CD4-positive, alpha-beta T cell (primary cell): ENCODE data around the gene PHTF1. TPM values are rescaled to one million over a fixed set of nuclear protein-coding genes. Genes with fewer than 3 reads are reported as not detected.

Experiments used
- ATAC-seq: fragments of 200-7000 bp; cut with Tn5 transposase; one replicate; pipeline ENCODE4 v1.10.0; 2022; ENCODE audit warnings: mild to moderate bottlenecking; ENCODE audit not compliant: poor library complexity
- CTCF ChIA-PET: fragments of 350-600 bp; sonication (Branson Sonifier 250); formaldehyde crosslinking; loops from one replicate; lab custom pipeline; 2021; ENCODE audit warnings: antibody characterized with exemption, inconsistent platforms; lab: Charles Lee
- POLR2A ChIA-PET: fragments of 350-600 bp; sonication (Branson Sonifier 250); formaldehyde crosslinking; loops from one replicate; lab custom pipeline; 2021; ENCODE audit warnings: antibody characterized with exemption, inconsistent platforms; lab: Charles Lee
- DNase-seq, 14 experiments: peaks; one replicate each; pipeline ENCODE4 v3.0.0-alpha.2; 2013 to 2020; ENCODE audit warnings: mixed read lengths in 2 of 14
- H3K27ac ChIP-seq, 2 donors: one replicate each; pipeline versions ENCODE4 v1.5.1 to v1.7.0; 2013; ENCODE audit warnings: low read length in 2 of 2, low read depth in 1 of 2, mild to moderate bottlenecking in 1 of 2
- H3K27me3 ChIP-seq, 2 experiments: 1 replicate in 1 of 2; 2 replicates in 1 of 2; pipeline versions ENCODE4 v1.6.1 to v1.7.0; 2013; ENCODE audit warnings: low read length in 2 of 2, control low read depth in 1 of 2, mild to moderate bottlenecking in 1 of 2, moderate library complexity in 1 of 2; ENCODE audit not compliant: insufficient read depth in 2 of 2, control insufficient read depth in 1 of 2
- H3K36me3 ChIP-seq: one replicate; pipeline ENCODE4 v1.6.1; 2013; ENCODE audit warnings: low read length, control low read depth; ENCODE audit not compliant: insufficient read depth
- H3K4me1 ChIP-seq: one replicate; pipeline ENCODE4 v1.6.1; 2013; ENCODE audit warnings: low read length, control low read depth; ENCODE audit not compliant: insufficient read depth
- H3K4me3 ChIP-seq: one replicate; pipeline ENCODE4 v1.5.1; 2013; ENCODE audit warnings: mild to moderate bottlenecking, low read length, moderate library complexity
- H3K9me3 ChIP-seq, 2 experiments: 1 replicate in 1 of 2; 2 replicates in 1 of 2; pipeline versions ENCODE4 v1.6.1 to v1.7.0; 2013; ENCODE audit warnings: low read length in 2 of 2, mild to moderate bottlenecking in 2 of 2, control low read depth in 1 of 2, moderate library complexity in 1 of 2; ENCODE audit not compliant: control insufficient read depth in 1 of 2, insufficient read depth in 1 of 2
- H3K27ac Mint-ChIP-seq: one replicate; pipeline ENCODE4 v1.8.0; 2020; ENCODE audit warnings: mixed read lengths
- H3K27me3 Mint-ChIP-seq: one replicate; pipeline ENCODE4 v1.8.0; 2021; ENCODE audit warnings: mixed read lengths
- H3K36me3 Mint-ChIP-seq: one replicate; pipeline ENCODE4 v1.8.0; 2021; ENCODE audit warnings: low read depth, mixed read lengths
- H3K4me1 Mint-ChIP-seq: one replicate; pipeline ENCODE4 v1.8.0; 2021; ENCODE audit warnings: low read depth, mixed read lengths
- H3K4me3 Mint-ChIP-seq: one replicate; pipeline ENCODE4 v1.8.0; 2020; ENCODE audit warnings: mild to moderate bottlenecking, mixed read lengths
- H3K9me3 Mint-ChIP-seq: one replicate; pipeline ENCODE4 v1.8.0; 2020; ENCODE audit warnings: mixed read lengths
- intact Hi-C, 2 experiments: fragments of 100-400 bp; cut with DNase I in 1 of 2; cut with micrococcal nuclease in 1 of 2; formaldehyde crosslinking; loops; one replicate each; pipeline versions ENCODE4 v1.15.1 to v1.9.0; 2023 to 2025; cut with DNase I, micrococcal nuclease
- total RNA-seq, 174 experiments: library from RNA in 2 of 174; stranded (reverse) in 2 of 174; gene quantifications; one replicate each; pipeline ENCODE4 v1.2.3 and lab custom pipeline; 2021 to 2026
- TF ChIP-seq, protein P1 (sequence below): fragments of 200-600 bp; IDR thresholded peaks from one replicate; pipeline ENCODE4 v1.8.0; 2022; ENCODE audit warnings: antibody characterized with exemption, mild to moderate bottlenecking

The PHTF1 gene
- total RNA-seq, 2 experiments from 2014 or later = 3.1 to 4.0 TPM

DNA sequence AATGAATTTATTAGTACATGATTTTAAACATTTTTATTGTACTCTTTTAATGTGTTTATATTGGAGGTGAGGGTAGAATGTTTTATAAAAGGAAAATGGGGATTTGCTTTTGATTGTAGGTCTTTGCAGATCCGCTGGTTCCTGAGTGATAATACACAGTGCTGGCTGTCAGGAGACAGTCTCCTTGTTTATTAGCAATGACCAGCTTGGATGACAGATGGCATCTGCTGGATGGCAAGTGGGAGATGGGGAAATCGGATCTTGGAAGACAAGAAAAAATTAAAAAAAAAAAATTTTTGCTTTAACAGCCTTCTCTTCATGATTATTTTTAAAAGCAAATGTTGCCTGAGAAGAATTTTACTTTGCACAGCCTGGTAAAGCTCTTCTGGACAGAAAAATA, 4.4 kb upstream of the PHTF1 start:
- H3K27me3 Mint-ChIP-seq = no peaks in the 10 kb centered on the region

DNA sequence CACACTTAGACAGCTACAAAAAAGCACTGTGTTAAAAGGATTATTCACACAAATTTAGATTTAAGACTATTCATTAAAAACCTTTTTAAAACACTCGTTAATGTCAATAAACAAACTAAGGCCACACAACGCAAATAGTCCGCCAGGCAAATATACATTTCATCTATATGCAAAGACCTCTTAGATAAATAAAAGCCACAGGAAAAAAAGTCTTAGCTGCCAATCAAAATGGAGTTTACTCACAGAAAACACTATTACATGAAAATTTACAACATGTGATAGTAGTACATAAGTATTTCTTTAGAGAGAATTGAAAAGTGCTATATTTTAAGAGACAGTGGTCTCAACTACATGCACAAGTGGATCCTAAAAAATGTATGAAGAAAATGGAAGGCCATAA, 2.7 kb upstream of the PHTF1 start:
- Mint-ChIP-seq H3K27me3 (no peaks in the 10 kb centered on the region), H3K27ac (peak overlapping the region; percentile 4), H3K9me3 (no peaks in the 10 kb centered on the region), H3K4me3 (no peak overlapping the region), H3K4me1 (peaks cover 29% of the 10 kb centered on the region), H3K36me3 (peaks cover 43% of the 10 kb centered on the region)
- intact Hi-C loops = loop anchor here in 1 of 2 experiments (2.0 kb wide), 2 partner anchors 15 to 49 kb away; no protein-coding TSS in a partner anchor
- Histone ChIP-seq H3K27ac (no peak overlapping the region), H3K4me1 (peaks cover 20% of the 10 kb centered on the region), H3K27me3 (no peaks in the 10 kb centered on the region), H3K36me3 (peaks cover 29% of the 10 kb centered on the region), H3K4me3 (no peak overlapping the region), H3K9me3 (no peaks in the 10 kb centered on the region)
- ChIA-PET POLR2A (interaction anchor here (1.0 to 1.8 kb wide), 3 partner anchors 19 to 142 kb away, joined by 3 to 8 read pairs (median 5); partner anchors contain the start of gene RSBN1), CTCF (no interaction called here)
- ATAC-seq (no peak), DNase-seq (no peak)
- TF ChIP-seq, protein P1, sequence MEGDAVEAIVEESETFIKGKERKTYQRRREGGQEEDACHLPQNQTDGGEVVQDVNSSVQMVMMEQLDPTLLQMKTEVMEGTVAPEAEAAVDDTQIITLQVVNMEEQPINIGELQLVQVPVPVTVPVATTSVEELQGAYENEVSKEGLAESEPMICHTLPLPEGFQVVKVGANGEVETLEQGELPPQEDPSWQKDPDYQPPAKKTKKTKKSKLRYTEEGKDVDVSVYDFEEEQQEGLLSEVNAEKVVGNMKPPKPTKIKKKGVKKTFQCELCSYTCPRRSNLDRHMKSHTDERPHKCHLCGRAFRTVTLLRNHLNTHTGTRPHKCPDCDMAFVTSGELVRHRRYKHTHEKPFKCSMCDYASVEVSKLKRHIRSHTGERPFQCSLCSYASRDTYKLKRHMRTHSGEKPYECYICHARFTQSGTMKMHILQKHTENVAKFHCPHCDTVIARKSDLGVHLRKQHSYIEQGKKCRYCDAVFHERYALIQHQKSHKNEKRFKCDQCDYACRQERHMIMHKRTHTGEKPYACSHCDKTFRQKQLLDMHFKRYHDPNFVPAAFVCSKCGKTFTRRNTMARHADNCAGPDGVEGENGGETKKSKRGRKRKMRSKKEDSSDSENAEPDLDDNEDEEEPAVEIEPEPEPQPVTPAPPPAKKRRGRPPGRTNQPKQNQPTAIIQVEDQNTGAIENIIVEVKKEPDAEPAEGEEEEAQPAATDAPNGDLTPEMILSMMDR = no peak

More for the DNA sequence above, 4.4 kb upstream of the PHTF1 start:
- H3K27ac ChIP-seq = no peak overlapping the region
- Mint-ChIP-seq H3K4me3 (no peak overlapping the region), H3K9me3 (no peaks in the 10 kb centered on the region), H3K27ac (peak overlapping the region; percentile 4), H3K4me1 (peaks cover 15% of the 10 kb centered on the region), H3K36me3 (peaks cover 55% of the 10 kb centered on the region)
- ATAC-seq = no peak
- no peaks in the 10 kb centered on the region for H3K27me3 ChIP-seq
- H3K36me3 ChIP-seq = peaks cover 41% of the 10 kb centered on the region
- TF ChIP-seq, protein P1 = no peak
- intact Hi-C loops = no loop called here
- H3K4me3 ChIP-seq = no peak overlapping the region
- peaks cover 12% of the 10 kb centered on the region for H3K4me1 ChIP-seq
- H3K9me3 ChIP-seq = no peaks in the 10 kb centered on the region
- ChIA-PET CTCF (no interaction called here), POLR2A (interaction anchor here (1.8 kb wide), 1 partner anchor 18 kb away, joined by 8 read pairs; no protein-coding TSS in a partner anchor)
- DNase-seq = no peak

DNA sequence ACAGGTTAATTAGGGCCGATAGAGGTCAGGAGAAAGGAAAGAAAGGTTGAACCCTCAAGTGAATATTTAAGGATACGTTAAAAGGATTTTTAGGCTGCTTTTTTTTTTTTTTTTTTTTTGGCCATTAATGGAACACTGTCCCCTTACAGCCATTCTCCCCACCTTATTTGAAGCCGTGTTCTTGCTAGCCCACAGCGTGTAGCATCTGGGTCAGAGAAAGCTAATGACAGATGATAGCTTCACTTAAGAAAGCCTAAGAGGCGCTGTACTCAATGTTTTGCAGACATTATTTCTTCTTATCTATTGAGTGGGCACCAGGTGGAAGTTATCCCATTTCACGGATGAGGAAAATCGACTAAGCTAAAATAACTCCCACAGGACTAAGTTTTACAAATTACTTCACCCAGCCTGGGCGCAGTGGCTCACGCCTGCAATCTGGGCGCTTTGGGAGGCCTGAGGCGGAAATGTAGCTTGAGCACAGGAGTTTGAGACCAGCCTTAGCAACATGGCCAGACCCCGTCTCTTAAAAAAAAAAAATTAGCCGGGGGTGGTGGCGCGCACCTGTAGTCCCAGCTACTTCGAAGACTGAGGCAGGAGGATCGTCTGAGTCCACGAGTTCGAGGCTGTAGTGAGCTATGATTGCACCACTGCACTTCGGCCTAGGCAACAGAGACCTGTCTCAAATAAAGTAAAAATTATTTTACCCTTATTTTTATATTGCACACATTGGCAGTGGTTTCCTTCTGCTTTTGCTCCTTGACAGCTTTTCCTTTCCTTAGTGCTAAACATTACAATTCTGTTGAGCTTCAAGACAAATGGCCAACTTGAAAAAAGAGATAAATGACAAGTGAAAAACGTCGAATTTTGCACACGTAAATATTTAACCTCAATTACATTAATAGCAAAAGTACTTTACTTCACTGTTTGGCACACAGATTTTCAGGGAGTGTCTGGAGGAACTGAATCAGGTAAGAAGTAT, 1.1 kb upstream of the PHTF1 start:
- no peaks in the 10 kb centered on the region for H3K9me3 Mint-ChIP-seq
- H3K27me3 Mint-ChIP-seq = no peaks in the 10 kb centered on the region
- TF ChIP-seq, protein P1 = no peak
- H3K4me1 ChIP-seq = peaks cover 20% of the 10 kb centered on the region
- no peak for ATAC-seq
- intact Hi-C loops = loop anchor here in 1 of 2 experiments (2.0 kb wide), 2 partner anchors 16 to 50 kb away; no protein-coding TSS in a partner anchor
- peak overlapping the region; percentile 57 to 81 for H3K27ac ChIP-seq
- H3K27me3 ChIP-seq = no peaks in the 10 kb centered on the region
- ChIA-PET POLR2A (interaction anchor here (0.6 to 3.6 kb wide), 11 partner anchors 8 to 169 kb away, joined by 3 to 47 read pairs (median 5); partner anchors contain the start of genes AP4B1, HIPK1 and RSBN1), CTCF (interaction anchor here (0.7 to 1.7 kb wide), 4 partner anchors 25 to 57 kb away, joined by 3 to 5 read pairs (median 4); no protein-coding TSS in a partner anchor)
- no peaks in the 10 kb centered on the region for H3K9me3 ChIP-seq
- H3K4me3 Mint-ChIP-seq = peak overlapping the region; percentile 95
- peak overlapping the region; percentile 91 for H3K4me3 ChIP-seq
- H3K27ac Mint-ChIP-seq = peak overlapping the region; percentile 80
- H3K36me3 Mint-ChIP-seq = peaks cover 27% of the 10 kb centered on the region
- H3K4me1 Mint-ChIP-seq = peaks cover 40% of the 10 kb centered on the region
- peak in 1 of 14 experiments; percentile 10 for DNase-seq
- peaks cover 15% of the 10 kb centered on the region for H3K36me3 ChIP-seq
